ENCODE data around the gene NRIP3. TPM values are rescaled to one million over a fixed set of nuclear protein-coding genes. Genes with fewer than 3 reads are reported as not detected.

The NRIP3 gene
- total and polyA plus RNA-seq, 2 of the 13 experiments (the other 11 are each of a cell fraction or from before 2014, with no cell fraction given), result 0.04 to 0.07 TPM

- TF ChIP-seq ZNF550 (CRISPR knock-in tag; IDR thresholded peaks at IDR 0.05; ENCODE audit: borderline replicate concordance), result no peak; the same call in 1 of the 2 replicates
- peak; percentile 67; the same call in 1 of the 2 replicates for TF ChIP-seq EED (CRISPR knock-in tag; IDR thresholded peaks at IDR 0.05)
- no peak for TF ChIP-seq TOE1 (CRISPR knock-in tag; IDR thresholded peaks at IDR 0.05)
- no peak for TF ChIP-seq HHEX (CRISPR knock-in tag; IDR thresholded peaks at IDR 0.05)
- TF ChIP-seq NR2F2 (IDR thresholded peaks at IDR 0.05; ENCODE audit: borderline replicate concordance, low read depth), result peak; percentile 31; the same call in 1 of the 2 replicates
- no peak for TF ChIP-seq HNRNPUL1 (IDR thresholded peaks at IDR 0.05; ENCODE audit: low read depth, low read length)
- TF ChIP-seq TFAP4 (IDR thresholded peaks at IDR 0.05; ENCODE audit: borderline replicate concordance, low read depth), result peak; percentile 67; the same call in 1 of the 2 replicates
- TF ChIP-seq ZNF275 (CRISPR knock-in tag; IDR thresholded peaks at IDR 0.05; ENCODE audit: borderline replicate concordance), result peak; percentile 89; the same call in 1 of the 2 replicates
- peak; percentile 6; the same call in 1 of the 2 replicates for TF ChIP-seq MXD3 (CRISPR knock-in tag; IDR thresholded peaks at IDR 0.05)
- TF ChIP-seq ZNF687 (CRISPR knock-in tag; IDR thresholded peaks at IDR 0.05), result peak; percentile 92
- no peak for TF ChIP-seq SRSF4 (IDR thresholded peaks at IDR 0.05; ENCODE audit: low read depth, low read length, poor library complexity, severe bottlenecking)
- no peak for TF ChIP-seq ZFP36L1 (CRISPR knock-in tag; IDR thresholded peaks at IDR 0.05)
- no peak for TF ChIP-seq AHR (CRISPR knock-in tag; IDR thresholded peaks at IDR 0.05)
- TF ChIP-seq ZNF556 (CRISPR knock-in tag; IDR thresholded peaks at IDR 0.05; ENCODE audit: borderline replicate concordance), result 0 out of 2 replicates have a peak, but pooled peaks have one; percentile 19
- peak; percentile 57; the same call in 1 of the 2 replicates for TF ChIP-seq CHD2 (IDR thresholded peaks at IDR 0.05; ENCODE audit: low read depth, low read length)
- TF ChIP-seq ZFAT (CRISPR knock-in tag; conservative IDR thresholded peaks at IDR 0.05), result no peak
- TF ChIP-seq AGO1 (IDR thresholded peaks at IDR 0.05; ENCODE audit: low read depth, low read length, poor library complexity, severe bottlenecking), result no peak
- TF ChIP-seq BCL6 (CRISPR knock-in tag; IDR thresholded peaks at IDR 0.05), result no peak
- no peak for TF ChIP-seq PTBP1 (IDR thresholded peaks at IDR 0.05; ENCODE audit: low read depth, low read length, poor library complexity, severe bottlenecking)
- peak; percentile 57; the same call in 1 of the 2 replicates for TF ChIP-seq MAF1 (CRISPR knock-in tag; IDR thresholded peaks at IDR 0.05; ENCODE audit: borderline replicate concordance)
- TF ChIP-seq KAT7 (CRISPR knock-in tag; IDR thresholded peaks at IDR 0.05; ENCODE audit: borderline replicate concordance), result peak; percentile 61; the same call in 1 of the 2 replicates
- TF ChIP-seq SKI (IDR thresholded peaks at IDR 0.05; ENCODE audit: partially characterized antibody), result peak; percentile 71
These were observed 39.2 kb downstream of the NRIP3 start, which contains the start of gene TMEM9B (continued) for GRCh38 chr11:8964324-8965320.
